HepG2 (cell line): Measurements from ENCODE around the gene CRYZ. TPM values are rescaled to one million over a fixed set of nuclear protein-coding genes. Genes with fewer than 3 reads are reported as not detected.

ENCODE experiments used
- ATAC-seq: fragments of 200-7000 bp; cut with Tn5 transposase; 3 replicates; pipeline ENCODE4 v1.9.1; 2020; ENCODE audit warnings: mild to moderate bottlenecking, moderate library complexity
- BruUV-seq: library from RNA; stranded (reverse); fragments of 400-500 nt; replicated peaks from 2 replicates; lab custom pipeline; 2021; lab: Mats Ljungman, UMichigan
- CTCF ChIA-PET: fragments of 300-600 bp; formaldehyde crosslinking; extraction: SDS; loops from one replicate; lab custom pipeline; 2021; ENCODE audit warnings: low total read pairs, inconsistent platforms, low intra/inter-chr PET ratio; lab: Yijun Ruan, JAX
- POLR2A ChIA-PET: fragments of 350-600 bp; sonication (Branson Sonifier 250); formaldehyde crosslinking; loops from one replicate; lab custom pipeline; 2020; ENCODE audit warnings: antibody characterized with exemption, inconsistent platforms; lab: Yijun Ruan, JAX
- DNase-seq: peaks from one replicate; pipeline ENCODE4 v3.0.0-alpha.2; 2015; ENCODE audit warnings: low spot score
- FAIRE-seq: peaks from 3 replicates; lab custom pipeline; 2011; peaks lifted over from hg19 to GRCh38; lab: Jason Lieb, UNC
- H2AFZ ChIP-seq: one replicate; pipeline ENCODE4 v1.6.1; 2011; ENCODE audit warnings: low read length, inconsistent platforms
- H3K27ac ChIP-seq: fragments of 300-600 bp; 3 replicates; pipeline ENCODE4 v1.8.0; 2011; ENCODE audit warnings: mixed run types, mild to moderate bottlenecking, mixed read lengths, low read length, inconsistent platforms; ENCODE audit not compliant: insufficient read depth; ENCODE audit errors: extremely low read length
- H3K27me3 ChIP-seq, 2 experiments: fragments of 200-600 bp in 1 of 2; 2 replicates in 1 of 2; 3 replicates in 1 of 2; pipeline versions ENCODE4 v1.6.0 to v1.8.0; 2011; ENCODE audit warnings: low read length in 2 of 2, mild to moderate bottlenecking in 2 of 2, moderate library complexity in 2 of 2, inconsistent platforms in 1 of 2; ENCODE audit not compliant: insufficient read depth in 2 of 2, control insufficient read depth in 1 of 2
- H3K36me3 ChIP-seq, 2 experiments: fragments of 200-600 bp in 1 of 2; replicated peaks in 1 of 2; 2 replicates in 1 of 2; 3 replicates in 1 of 2; pipeline versions ENCODE4 v1.5.1 to v1.8.0; 2011; ENCODE audit warnings: low read length in 2 of 2, inconsistent platforms in 1 of 2; ENCODE audit not compliant: insufficient read depth in 2 of 2, control insufficient read depth in 1 of 2
- H3K4me1 ChIP-seq: 2 replicates; pipeline ENCODE4 v1.5.1; 2012; ENCODE audit warnings: low read length, inconsistent platforms; ENCODE audit not compliant: insufficient read depth
- H3K4me2 ChIP-seq: 2 replicates; pipeline ENCODE4 v1.6.0; 2011; ENCODE audit warnings: low read depth, low read length, inconsistent platforms
- H3K4me3 ChIP-seq, 3 experiments: fragments of 200-600 bp in 1 of 3; sonication (generic), shearing (Covaris generic) in 1 of 3; replicated peaks in 1 of 3; 2 replicates each; pipeline ENCODE4 v1.5.1; 2011 to 2016; ENCODE audit warnings: low read length in 3 of 3, inconsistent platforms in 2 of 3, low read depth in 2 of 3, mild to moderate bottlenecking in 2 of 3, control low read depth in 1 of 3, mixed read lengths in 1 of 3; ENCODE audit not compliant: insufficient read depth in 1 of 3
- H3K79me2 ChIP-seq: one replicate; pipeline ENCODE4 v1.6.1; 2011; ENCODE audit warnings: low read length, inconsistent platforms; ENCODE audit not compliant: insufficient read depth
- H3K9ac ChIP-seq: 2 replicates; pipeline ENCODE4 v1.6.0; 2011; ENCODE audit warnings: mild to moderate bottlenecking, low read depth, low read length, inconsistent platforms; ENCODE audit not compliant: insufficient read depth
- H3K9me3 ChIP-seq: 2 replicates; pipeline ENCODE4 v1.5.1; 2012; ENCODE audit warnings: mild to moderate bottlenecking, low read length
- H4K20me1 ChIP-seq: 2 replicates; pipeline ENCODE4 v1.6.0; 2011; ENCODE audit warnings: inconsistent platforms, mild to moderate bottlenecking, low read length, moderate library complexity; ENCODE audit not compliant: insufficient read depth
- EHMT2 ChIP-seq: fragments of 200-600 bp; sonication (generic); IDR thresholded peaks from 2 replicates; pipeline ENCODE4 v1.7.0; 2017; ENCODE audit warnings: antibody characterized with exemption, low read depth, low read length, borderline replicate concordance
- HMGA1 ChIP-seq: sonication (generic); formaldehyde crosslinking; conservative IDR thresholded peaks from 2 replicates; pipeline ENCODE4 v1.4.0; 2020; ENCODE audit warnings: missing genetic modification reagents
- KDM3A ChIP-seq: IDR thresholded peaks from 2 replicates; pipeline ENCODE4 v1.6.1; 2018; ENCODE audit warnings: low read depth, missing compliant biosample characterization
- MAFF ChIP-seq: IDR thresholded peaks from 2 replicates; pipeline ENCODE4 v1.6.1; 2011; ENCODE audit warnings: low read depth, low read length, improper control_type of control experiment
- MAFK ChIP-seq, 2 experiments: IDR thresholded peaks in 1 of 2; conservative IDR thresholded peaks in 1 of 2; 2 replicates each; pipeline ENCODE4 v1.6.1; 2011; ENCODE audit warnings: improper control_type of control experiment in 2 of 2, low read length in 2 of 2
- NFE2L2 ChIP-seq: fragments of 150-350 bp; IDR thresholded peaks from 2 replicates; pipeline ENCODE4 v1.6.1; 2014; ENCODE audit warnings: low read length
- POLR2A ChIP-seq, 2 experiments: IDR thresholded peaks; 2 replicates each; pipeline ENCODE4 v1.6.1; 2011; ENCODE audit warnings: low read depth in 2 of 2, low read length in 2 of 2, mild to moderate bottlenecking in 1 of 2, moderate library complexity in 1 of 2; ENCODE audit not compliant: insufficient read depth in 1 of 2
- SMARCC2 ChIP-seq: fragments of 450-650 bp; IDR thresholded peaks from 2 replicates; pipeline ENCODE4 v1.6.1; 2017; ENCODE audit warnings: antibody characterized with exemption, mild to moderate bottlenecking
- ZNF264 ChIP-seq: sonication (generic); formaldehyde crosslinking; IDR thresholded peaks from 2 replicates; pipeline ENCODE4 v1.4.0; 2020; ENCODE audit warnings: missing genetic modification reagents
- in situ Hi-C: cut with HindIII; loops from 2 replicates; pipeline ENCODE4 v1.10.0; 2017; ENCODE audit warnings: low pct_unique_long_range_greater_than_20kb; ENCODE audit not compliant: extremely low pct_ligation_motif_present
- intact Hi-C: fragments of 100-400 bp; cut with micrococcal nuclease; formaldehyde crosslinking; loops from one replicate; pipeline ENCODE4 v1.10.0; 2022; ENCODE audit not compliant: unreplicated experiment
- polyA plus RNA-seq, 8 experiments: library from polyadenylated mRNA; depleted of rRNA in 3 of 8; stranded (reverse) in 7 of 8; unstranded in 1 of 8; fragments of >200 nt; fragmentation: Illumina TruSeq in 4 of 8; extraction: Trizol in 4 of 8; gene quantifications; 2 replicates each; pipeline versions ENCODE4 v1.2.1 to v1.2.3, GENCODE V29; 2011 to 2016; ENCODE audit warnings: low read depth in 4 of 8, missing spikeins in 1 of 8, mixed read lengths in 1 of 8; ENCODE audit not compliant: insufficient read depth in 1 of 8
- total RNA-seq, 5 experiments: library from RNA; depleted of rRNA; stranded (reverse); fragments of >200 nt; fragmentation: Illumina TruSeq; extraction: Trizol; gene quantifications; 2 replicates each; pipeline ENCODE4 v1.2.3, GENCODE V29; 2016; ENCODE audit warnings: low read depth in 1 of 5
- TF ChIP-seq, protein P1 (sequence below): sonication (generic); formaldehyde crosslinking; IDR thresholded peaks from 2 replicates; pipeline ENCODE4 v1.5.1; 2020; ENCODE audit warnings: mild to moderate bottlenecking, missing genetic modification reagents, moderate library complexity

Gene CRYZ
- total and polyA plus RNA-seq, 2 of the 13 experiments (the other 11 are each of a cell fraction or from before 2014, with no cell fraction given): 115 to 211 TPM

DNA sequence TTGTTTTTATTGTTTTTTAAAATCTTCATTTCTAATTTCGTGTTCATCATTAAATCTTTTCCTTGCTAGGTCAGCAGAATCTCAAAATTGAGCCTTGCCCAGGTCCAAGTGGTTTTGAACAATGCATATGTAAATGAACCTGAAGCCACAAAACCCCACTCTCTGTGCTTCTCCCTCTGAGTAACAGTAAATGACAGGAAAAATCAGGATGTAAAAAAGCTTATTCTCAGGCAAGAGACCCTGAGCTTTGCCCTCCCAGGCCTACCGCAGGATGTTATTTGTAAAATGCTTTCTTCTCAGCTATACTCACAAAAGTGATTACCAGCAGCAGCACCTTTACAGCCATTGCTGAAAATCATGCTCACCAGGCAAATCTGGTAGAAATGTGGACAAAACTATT is 47.7 kb upstream of the CRYZ start (continued):
- TF ChIP-seq, protein P1, sequence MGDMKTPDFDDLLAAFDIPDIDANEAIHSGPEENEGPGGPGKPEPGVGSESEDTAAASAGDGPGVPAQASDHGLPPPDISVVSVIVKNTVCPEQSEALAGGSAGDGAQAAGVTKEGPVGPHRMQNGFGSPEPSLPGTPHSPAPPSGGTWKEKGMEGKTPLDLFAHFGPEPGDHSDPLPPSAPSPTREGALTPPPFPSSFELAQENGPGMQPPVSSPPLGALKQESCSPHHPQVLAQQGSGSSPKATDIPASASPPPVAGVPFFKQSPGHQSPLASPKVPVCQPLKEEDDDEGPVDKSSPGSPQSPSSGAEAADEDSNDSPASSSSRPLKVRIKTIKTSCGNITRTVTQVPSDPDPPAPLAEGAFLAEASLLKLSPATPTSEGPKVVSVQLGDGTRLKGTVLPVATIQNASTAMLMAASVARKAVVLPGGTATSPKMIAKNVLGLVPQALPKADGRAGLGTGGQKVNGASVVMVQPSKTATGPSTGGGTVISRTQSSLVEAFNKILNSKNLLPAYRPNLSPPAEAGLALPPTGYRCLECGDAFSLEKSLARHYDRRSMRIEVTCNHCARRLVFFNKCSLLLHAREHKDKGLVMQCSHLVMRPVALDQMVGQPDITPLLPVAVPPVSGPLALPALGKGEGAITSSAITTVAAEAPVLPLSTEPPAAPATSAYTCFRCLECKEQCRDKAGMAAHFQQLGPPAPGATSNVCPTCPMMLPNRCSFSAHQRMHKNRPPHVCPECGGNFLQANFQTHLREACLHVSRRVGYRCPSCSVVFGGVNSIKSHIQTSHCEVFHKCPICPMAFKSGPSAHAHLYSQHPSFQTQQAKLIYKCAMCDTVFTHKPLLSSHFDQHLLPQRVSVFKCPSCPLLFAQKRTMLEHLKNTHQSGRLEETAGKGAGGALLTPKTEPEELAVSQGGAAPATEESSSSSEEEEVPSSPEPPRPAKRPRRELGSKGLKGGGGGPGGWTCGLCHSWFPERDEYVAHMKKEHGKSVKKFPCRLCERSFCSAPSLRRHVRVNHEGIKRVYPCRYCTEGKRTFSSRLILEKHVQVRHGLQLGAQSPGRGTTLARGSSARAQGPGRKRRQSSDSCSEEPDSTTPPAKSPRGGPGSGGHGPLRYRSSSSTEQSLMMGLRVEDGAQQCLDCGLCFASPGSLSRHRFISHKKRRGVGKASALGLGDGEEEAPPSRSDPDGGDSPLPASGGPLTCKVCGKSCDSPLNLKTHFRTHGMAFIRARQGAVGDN: no peak
- TF ChIP-seq POLR2A (IDR thresholded peaks at IDR 0.05; ENCODE audit: insufficient read depth in 1 of 2, low read depth in 2 of 2, low read length in 2 of 2): no peak
- no peak for TF ChIP-seq ZNF264
- no peak for TF ChIP-seq HMGA1 (CRISPR knock-in tag)

DNA sequence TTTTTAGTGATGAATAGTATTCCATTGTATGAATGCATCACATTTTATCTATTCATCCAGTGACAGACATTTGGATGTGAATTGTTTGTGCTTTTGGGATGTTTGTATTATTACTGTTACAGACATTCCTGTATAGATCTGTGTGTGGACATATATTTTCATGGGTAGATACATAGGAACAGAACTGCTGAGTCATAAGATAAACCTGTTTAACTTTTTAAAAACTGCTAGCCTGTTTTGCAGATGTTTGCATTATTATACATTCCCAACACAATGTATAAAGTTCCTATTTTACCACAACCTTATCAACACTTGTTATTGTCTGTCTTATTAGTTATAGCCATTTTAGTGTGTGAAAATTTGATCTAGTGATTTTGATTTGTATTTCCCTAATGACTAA is 46.9 kb upstream of the CRYZ start:
- no peak overlapping the region for H3K4me3 ChIP-seq

More for the DNA sequence above, 46.9 kb upstream of the CRYZ start:
- TF ChIP-seq KDM3A (CRISPR knock-in tag) (no peak), NFE2L2 (peak; percentile 72), EHMT2 (no peak), MAFK (conservative IDR thresholded peaks at IDR 0.05 in 1 of 2, IDR thresholded peaks at IDR 0.05 in 1 of 2; ENCODE audit: low read length in 2 of 2) (peak; percentile 75 to 82), MAFF (peak; percentile 80), SMARCC2 (no peak)
- TF ChIP-seq, all 625 proteins: peak for 3
- POLR2A ChIA-PET: no interaction called here
- H3K27me3 ChIP-seq: no peaks in the 10 kb centered on the region
- no peaks in the 10 kb centered on the region for H3K9me3 ChIP-seq
- ATAC-seq (no peak), DNase-seq (no peak), FAIRE-seq (no peak)
- no peaks in the 10 kb centered on the region for H3K79me2 ChIP-seq
- H3K27ac ChIP-seq: no peak overlapping the region
- H3K36me3 ChIP-seq: no peaks in the 10 kb centered on the region
- BruUV-seq: no TSS peak
- in situ Hi-C loops (no loop called here), intact Hi-C loops (no loop called here)
- H4K20me1 ChIP-seq: no peaks in the 10 kb centered on the region
- CTCF ChIA-PET: no interaction called here
- H3K9ac ChIP-seq: no peak overlapping the region
- peaks cover 8% of the 10 kb centered on the region; the same call in 1 of the 2 replicates for H3K4me1 ChIP-seq
- no peak overlapping the region for H2AFZ ChIP-seq
- H3K4me2 ChIP-seq: no peak overlapping the region
